HepG2 (cell line): Measurements from ENCODE around the gene RBM22. TPM values are rescaled to one million over a fixed set of nuclear protein-coding genes. Genes with fewer than 3 reads are reported as not detected.

ENCODE experiments used
- ARID4A ChIP-seq: sonication (generic); formaldehyde crosslinking; IDR thresholded peaks from 2 replicates; pipeline ENCODE4 v1.5.0; 2020; ENCODE audit warnings: mild to moderate bottlenecking, missing genetic modification reagents, borderline replicate concordance
- BCL6 ChIP-seq: IDR thresholded peaks from 2 replicates; pipeline ENCODE4 v1.6.1; 2016; ENCODE audit warnings: missing genetic modification reagents, missing compliant biosample characterization
- DMTF1 ChIP-seq: sonication (generic); formaldehyde crosslinking; IDR thresholded peaks from 2 replicates; pipeline ENCODE4 v1.4.0; 2020; ENCODE audit warnings: mild to moderate bottlenecking, missing genetic modification reagents
- NCOA2 ChIP-seq: sonication (generic); formaldehyde crosslinking; IDR thresholded peaks from 2 replicates; pipeline ENCODE4 v1.8.0; 2022; ENCODE audit warnings: inconsistent platforms
- NFYC ChIP-seq: IDR thresholded peaks from 2 replicates; pipeline ENCODE4 v1.6.1; 2016; ENCODE audit warnings: missing genetic modification reagents, missing compliant biosample characterization
- ZBTB8A ChIP-seq: sonication (generic); formaldehyde crosslinking; IDR thresholded peaks from 2 replicates; pipeline ENCODE4 v1.4.0; 2020; ENCODE audit warnings: mild to moderate bottlenecking, low read depth, missing genetic modification reagents, borderline replicate concordance
- ZMYM2 ChIP-seq: sonication (generic); formaldehyde crosslinking; IDR thresholded peaks from 2 replicates; pipeline ENCODE4 v1.8.0; 2022; ENCODE audit warnings: mild to moderate bottlenecking, missing genetic modification reagents
- ZNF496 ChIP-seq: sonication (generic); formaldehyde crosslinking; IDR thresholded peaks from 2 replicates; pipeline ENCODE4 v1.8.1; 2023; ENCODE audit warnings: mild to moderate bottlenecking, moderate library complexity, missing genetic modification reagents; ENCODE audit not compliant: insufficient replicate concordance
- polyA plus RNA-seq, 8 experiments: library from polyadenylated mRNA; depleted of rRNA in 3 of 8; stranded (reverse) in 7 of 8; unstranded in 1 of 8; fragments of >200 nt; fragmentation: Illumina TruSeq in 4 of 8; extraction: Trizol in 4 of 8; gene quantifications; 2 replicates each; pipeline versions ENCODE4 v1.2.1 to v1.2.3, GENCODE V29; 2011 to 2016; ENCODE audit warnings: low read depth in 4 of 8, missing spikeins in 1 of 8, mixed read lengths in 1 of 8; ENCODE audit not compliant: insufficient read depth in 1 of 8
- total RNA-seq, 5 experiments: library from RNA; depleted of rRNA; stranded (reverse); fragments of >200 nt; fragmentation: Illumina TruSeq; extraction: Trizol; gene quantifications; 2 replicates each; pipeline ENCODE4 v1.2.3, GENCODE V29; 2016; ENCODE audit warnings: low read depth in 1 of 5

Gene RBM22
- total and polyA plus RNA-seq, 2 of the 13 experiments (the other 11 are each of a cell fraction or from before 2014, with no cell fraction given): 28.3 to 35.0 TPM

GRCh38 chr5:150750469-150750868 lies 49.6 kb upstream of the RBM22 start (continued):
- TF ChIP-seq NFYC (CRISPR knock-in tag) (no peak), ARID4A (CRISPR knock-in tag) (no peak), ZMYM2 (CRISPR knock-in tag) (no peak), NCOA2 (CRISPR knock-in tag) (no peak), ZBTB8A (no peak), BCL6 (CRISPR knock-in tag) (no peak), ZNF496 (CRISPR knock-in tag) (no peak), DMTF1 (no peak)
- TF ChIP-seq, all 625 proteins: peak for 0
